NCI-H2081 (cell line): ENCODE data around the gene ATP8A2.
A peak's percentile ranks its signal among the peaks of the same experiment; 100 is the strongest.
"Not testable (repeated sequence)": the region's sequence is repeated elsewhere in the genome, so short reads cannot be mapped to it uniquely, and the experiment has no call there.

Experiments
- DNase-seq, 2 experiments: peaks; one replicate each; lab custom pipeline; 2025; lab: John Stamatoyannopoulos, UW

Gene ATP8A2

GRCh38 chr13:26038931-26039475 lies 667.2 kb downstream of the ATP8A2 start:
- no peak for DNase-seq

- no peak for DNase-seq
Measured at GRCh38 chr13:26041444-26041843, 669.7 kb downstream of the ATP8A2 start.

- no peak for DNase-seq
Measured at GRCh38 chr13:26042785-26043184, 671.0 kb downstream of the ATP8A2 start.

- DNase-seq: no peak
Measured at GRCh38 chr13:26045142-26045541, 673.4 kb downstream of the ATP8A2 start.

GRCh38 chr13:26046639-26047038 lies 674.9 kb downstream of the ATP8A2 start:
- no peak for DNase-seq

- DNase-seq: no peak
Measured at GRCh38 chr13:26047040-26047439, 675.3 kb downstream of the ATP8A2 start.

GRCh38 chr13:26048741-26049140 lies 677.0 kb downstream of the ATP8A2 start:
- DNase-seq: peak in 1 of 2 experiments; percentile 24

GRCh38 chr13:26050568-26051230 lies 678.9 kb downstream of the ATP8A2 start:
- peak in 1 of 2 experiments; percentile 53 for DNase-seq

GRCh38 chr13:26051231-26051656 lies 679.5 kb downstream of the ATP8A2 start:
- DNase-seq: peak in 1 of 2 experiments; percentile 21

GRCh38 chr13:26051657-26052311 lies 680.0 kb downstream of the ATP8A2 start, which contains the start of gene SHISA2:
Gene SHISA2 (minus strand): TSS chr13:26052016. CDS start chr13:26050975, 1,041 bp downstream.
- DNase-seq: peak; percentile 47 to 63

- no peak for DNase-seq
Measured at GRCh38 chr13:26052337-26052736, 680.6 kb downstream of the ATP8A2 start.

GRCh38 chr13:26053418-26053980 lies 681.7 kb downstream of the ATP8A2 start:
- DNase-seq: no peak

GRCh38 chr13:26054896-26055295 lies 683.1 kb downstream of the ATP8A2 start:
- DNase-seq: no peak

GRCh38 chr13:26058704-26059103 lies 686.9 kb downstream of the ATP8A2 start:
- no peak for DNase-seq

- DNase-seq: no peak
Measured at GRCh38 chr13:26060357-26060756, 688.6 kb downstream of the ATP8A2 start.

- DNase-seq: no peak
Measured at GRCh38 chr13:26061256-26061655, 689.5 kb downstream of the ATP8A2 start.

- no peak for DNase-seq
Measured at GRCh38 chr13:26061947-26062346, 690.2 kb downstream of the ATP8A2 start.

- DNase-seq: peak; percentile 45 to 62
Measured at GRCh38 chr13:26062853-26063444, 691.2 kb downstream of the ATP8A2 start.

- not testable (repeated sequence) for DNase-seq
Measured at GRCh38 chr13:26066492-26066891, 694.7 kb downstream of the ATP8A2 start.

- no peak for DNase-seq
Measured at GRCh38 chr13:26067601-26068000, 695.8 kb downstream of the ATP8A2 start.

- not testable (repeated sequence) for DNase-seq
Measured at GRCh38 chr13:26068372-26068771, 696.6 kb downstream of the ATP8A2 start.

GRCh38 chr13:26069642-26070041 lies 697.9 kb downstream of the ATP8A2 start:
- not testable (repeated sequence) for DNase-seq
